MCF 10A (cell line): ENCODE results near the gene TNFSF12. TPM values are rescaled to one million over a fixed set of nuclear protein-coding genes. Genes with fewer than 3 reads are reported as not detected.
"Not testable (repeated sequence)": the region's sequence is repeated elsewhere in the genome, so short reads cannot be mapped to it uniquely, and the experiment has no call there.

Experiments used
- BruUV-seq: library from RNA; stranded (reverse); fragments of 400-500 nt; replicated peaks from 2 replicates; lab custom pipeline; 2021; lab: Mats Ljungman, UMichigan
- CTCF ChIA-PET: fragments of 300-600 bp; sonication (Branson Sonifier 250); formaldehyde crosslinking; extraction: SDS; loops from one replicate; lab custom pipeline; 2021; ENCODE audit warnings: antibody characterized with exemption, inconsistent platforms; lab: Yijun Ruan, JAX
- POLR2A ChIA-PET: fragments of 300-600, 350-650 bp; sonication (Branson Sonifier 250); formaldehyde crosslinking; extraction: SDS; loops from one replicate; lab custom pipeline; 2020; ENCODE audit warnings: antibody characterized with exemption, inconsistent platforms; lab: Yijun Ruan, JAX
- DNase-seq: peaks from one replicate; pipeline ENCODE4 v3.0.0-alpha.2; 2018; ENCODE audit not compliant: unreplicated experiment
- H3K27ac Mint-ChIP-seq: one replicate; pipeline ENCODE4 v1.8.0; 2022; ENCODE audit warnings: mild to moderate bottlenecking, low read depth, mixed read lengths; ENCODE audit not compliant: unreplicated experiment
- H3K27me3 Mint-ChIP-seq: one replicate; pipeline ENCODE4 v1.8.0; 2022; ENCODE audit warnings: mixed read lengths; ENCODE audit not compliant: insufficient read depth, unreplicated experiment
- H3K36me3 Mint-ChIP-seq: one replicate; pipeline ENCODE4 v1.8.0; 2022; ENCODE audit warnings: mild to moderate bottlenecking, moderate library complexity, mixed read lengths; ENCODE audit not compliant: insufficient read depth, unreplicated experiment
- H3K4me1 Mint-ChIP-seq: one replicate; pipeline ENCODE4 v1.8.0; 2022; ENCODE audit warnings: mixed read lengths; ENCODE audit not compliant: insufficient read depth, unreplicated experiment
- H3K4me3 Mint-ChIP-seq: one replicate; pipeline ENCODE4 v1.8.0; 2022; ENCODE audit warnings: mild to moderate bottlenecking, moderate library complexity, mixed read lengths; ENCODE audit not compliant: unreplicated experiment
- H3K9me3 Mint-ChIP-seq: one replicate; pipeline ENCODE4 v1.8.0; 2022; ENCODE audit warnings: mixed read lengths; ENCODE audit not compliant: unreplicated experiment
- intact Hi-C: fragments of 100-400 bp; cut with micrococcal nuclease; formaldehyde crosslinking; loops from 2 replicates; pipeline ENCODE4 v1.14.1; 2022
- total RNA-seq: library from RNA; stranded (reverse); gene quantifications from 2 replicates; pipeline ENCODE4 v1.2.3, GENCODE V29; 2022
- TF ChIP-seq, protein P1 (sequence below): fragments of 200-600 bp; IDR thresholded peaks from one replicate; pipeline ENCODE4 v1.8.0; 2022; ENCODE audit warnings: antibody characterized with exemption, mild to moderate bottlenecking; ENCODE audit not compliant: unreplicated experiment

Gene TNFSF12
- total RNA-seq, 1 experiment from 2014 or later: 3.9 TPM

DNA sequence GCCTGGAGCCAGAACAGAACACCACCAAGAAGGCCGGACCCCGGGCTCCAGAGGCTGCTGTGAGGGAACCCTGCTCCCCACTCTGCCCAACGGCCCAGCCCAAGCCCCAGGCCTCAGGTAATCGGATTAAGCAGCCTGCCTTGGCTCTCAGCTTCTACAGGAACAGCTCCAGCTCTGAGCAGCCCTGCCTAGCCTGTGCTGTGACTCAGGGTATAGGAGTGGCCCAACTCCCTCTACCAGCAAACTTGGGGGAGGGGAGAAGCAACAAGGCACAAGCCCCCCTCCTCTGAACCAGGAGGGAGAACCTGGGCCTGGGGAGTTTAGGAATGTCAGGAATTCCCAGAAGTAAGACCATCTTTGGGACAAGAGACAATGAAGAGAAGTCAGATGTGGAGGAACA is 41.9 kb downstream of the TNFSF12 start:
- H3K4me1 Mint-ChIP-seq: peaks cover 37% of the 10 kb centered on the region
- intact Hi-C loops: loop anchor here (2.0 kb wide), 1 partner anchor 24 kb away; the partner anchor contains the start of gene FXR2
- POLR2A ChIA-PET: interaction anchor here (0.5 to 14.9 kb wide), 11 partner anchors 15 to 155 kb away, joined by 3 to 303 read pairs (median 21); partner anchors contain the start of genes CD68, FXR2, POLR2A and SAT2
- peak overlapping the region; percentile 78 for H3K27ac Mint-ChIP-seq
- peak overlapping the region; percentile 76 for H3K4me3 Mint-ChIP-seq
- DNase-seq: peak; percentile 65
- no peaks in the 10 kb centered on the region for H3K9me3 Mint-ChIP-seq
- TF ChIP-seq, protein P1, sequence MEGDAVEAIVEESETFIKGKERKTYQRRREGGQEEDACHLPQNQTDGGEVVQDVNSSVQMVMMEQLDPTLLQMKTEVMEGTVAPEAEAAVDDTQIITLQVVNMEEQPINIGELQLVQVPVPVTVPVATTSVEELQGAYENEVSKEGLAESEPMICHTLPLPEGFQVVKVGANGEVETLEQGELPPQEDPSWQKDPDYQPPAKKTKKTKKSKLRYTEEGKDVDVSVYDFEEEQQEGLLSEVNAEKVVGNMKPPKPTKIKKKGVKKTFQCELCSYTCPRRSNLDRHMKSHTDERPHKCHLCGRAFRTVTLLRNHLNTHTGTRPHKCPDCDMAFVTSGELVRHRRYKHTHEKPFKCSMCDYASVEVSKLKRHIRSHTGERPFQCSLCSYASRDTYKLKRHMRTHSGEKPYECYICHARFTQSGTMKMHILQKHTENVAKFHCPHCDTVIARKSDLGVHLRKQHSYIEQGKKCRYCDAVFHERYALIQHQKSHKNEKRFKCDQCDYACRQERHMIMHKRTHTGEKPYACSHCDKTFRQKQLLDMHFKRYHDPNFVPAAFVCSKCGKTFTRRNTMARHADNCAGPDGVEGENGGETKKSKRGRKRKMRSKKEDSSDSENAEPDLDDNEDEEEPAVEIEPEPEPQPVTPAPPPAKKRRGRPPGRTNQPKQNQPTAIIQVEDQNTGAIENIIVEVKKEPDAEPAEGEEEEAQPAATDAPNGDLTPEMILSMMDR: no peak
- H3K27me3 Mint-ChIP-seq: no peaks in the 10 kb centered on the region
- BruUV-seq: no TSS peak
- peaks cover 58% of the 10 kb centered on the region for H3K36me3 Mint-ChIP-seq
- CTCF ChIA-PET: interaction anchor here (0.6 to 4.4 kb wide), 8 partner anchors 11 to 266 kb away, joined by 3 to 59 read pairs (median 4); partner anchors contain the start of genes CD68 and FXR2

DNA sequence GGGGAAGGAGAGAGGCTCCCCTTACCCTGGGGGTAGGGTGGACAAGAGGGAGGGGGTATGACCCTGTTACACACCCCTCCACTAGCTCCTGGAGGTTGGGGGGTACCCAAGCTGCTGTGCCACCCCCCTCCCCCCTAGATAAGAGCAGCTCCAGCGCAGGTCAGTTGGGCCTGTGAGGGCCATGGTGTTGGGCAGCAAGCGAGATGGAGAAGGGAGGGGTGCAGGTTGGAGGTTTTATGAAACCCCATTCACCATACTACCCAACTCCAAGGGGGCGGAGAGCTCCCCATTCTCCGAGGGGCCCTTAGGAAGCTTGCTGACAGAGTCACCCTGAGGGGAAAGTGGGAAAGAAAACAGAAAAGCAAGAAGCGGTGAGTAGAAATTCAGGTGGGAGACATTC is 42.7 kb downstream of the TNFSF12 start:
- peaks cover 35% of the 10 kb centered on the region for H3K4me1 Mint-ChIP-seq
- peak overlapping the region; percentile 78 for H3K27ac Mint-ChIP-seq
- CTCF ChIA-PET: interaction anchor here (0.5 to 1.3 kb wide), 5 partner anchors 21 to 1158 kb away, joined by 3 to 6 read pairs (median 4); partner anchors contain the start of gene WRAP53
- no peak overlapping the region for H3K4me3 Mint-ChIP-seq
- no peaks in the 10 kb centered on the region for H3K9me3 Mint-ChIP-seq
- BruUV-seq: no TSS peak
- intact Hi-C loops: loop anchor here (2.0 kb wide), 1 partner anchor 23 kb away; the partner anchor contains the start of gene FXR2
- H3K36me3 Mint-ChIP-seq: peaks cover 63% of the 10 kb centered on the region
- TF ChIP-seq, protein P1: no peak
- POLR2A ChIA-PET: interaction anchor here (0.8 to 14.9 kb wide), 6 partner anchors 16 to 108 kb away, joined by 4 to 303 read pairs (median 128); partner anchors contain the start of genes CD68, FXR2, POLR2A and SAT2
- no peak for DNase-seq
- H3K27me3 Mint-ChIP-seq: no peaks in the 10 kb centered on the region

DNA sequence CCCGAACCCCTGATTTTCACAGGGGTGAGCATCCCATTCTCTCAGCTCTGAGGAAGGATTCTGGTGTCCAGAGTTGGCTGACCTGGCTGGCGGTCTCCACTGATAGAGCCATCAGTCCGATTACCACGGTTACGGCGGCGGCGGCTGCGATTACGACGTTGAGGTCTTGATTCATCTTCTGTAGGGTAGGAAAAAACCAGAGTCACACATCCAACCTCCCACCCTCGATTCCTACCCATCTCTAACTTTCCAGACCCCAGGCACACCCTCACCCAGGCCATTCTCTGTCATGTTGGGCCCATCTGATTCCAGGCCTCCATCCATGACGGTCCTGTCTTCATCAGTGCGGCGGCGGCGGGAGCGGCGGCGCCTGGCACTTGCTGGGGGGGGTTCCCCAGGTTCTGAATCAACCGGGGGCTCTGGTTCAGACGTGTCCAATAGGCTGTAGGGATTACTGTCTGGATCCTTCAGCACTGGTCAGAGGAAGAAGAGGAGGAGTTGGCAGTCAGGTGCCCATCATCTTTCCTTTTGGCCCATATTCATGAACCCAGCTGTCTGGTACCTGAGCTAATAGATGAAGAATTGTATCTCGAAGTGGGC is 43.7 kb downstream of the TNFSF12 start:
- POLR2A ChIA-PET: interaction anchor here (6.8 to 14.9 kb wide), 4 partner anchors 17 to 93 kb away, joined by 51 to 303 read pairs (median 250); partner anchors contain the start of genes CD68, FXR2, SAT2 and TP53
- peaks cover 26% of the 10 kb centered on the region for H3K4me1 Mint-ChIP-seq
- BruUV-seq: no TSS peak
- no peak overlapping the region for H3K27ac Mint-ChIP-seq
- no peak overlapping the region for H3K4me3 Mint-ChIP-seq
- no peaks in the 10 kb centered on the region for H3K27me3 Mint-ChIP-seq
- no peaks in the 10 kb centered on the region for H3K9me3 Mint-ChIP-seq
- CTCF ChIA-PET: interaction anchor here (1.3 kb wide), 1 partner anchor 96 kb away, joined by 4 read pairs; the partner anchor contains the start of gene WRAP53
- intact Hi-C loops: no loop called here
- H3K36me3 Mint-ChIP-seq: peaks cover 66% of the 10 kb centered on the region
- no peak for DNase-seq
- TF ChIP-seq, protein P1: no peak

DNA sequence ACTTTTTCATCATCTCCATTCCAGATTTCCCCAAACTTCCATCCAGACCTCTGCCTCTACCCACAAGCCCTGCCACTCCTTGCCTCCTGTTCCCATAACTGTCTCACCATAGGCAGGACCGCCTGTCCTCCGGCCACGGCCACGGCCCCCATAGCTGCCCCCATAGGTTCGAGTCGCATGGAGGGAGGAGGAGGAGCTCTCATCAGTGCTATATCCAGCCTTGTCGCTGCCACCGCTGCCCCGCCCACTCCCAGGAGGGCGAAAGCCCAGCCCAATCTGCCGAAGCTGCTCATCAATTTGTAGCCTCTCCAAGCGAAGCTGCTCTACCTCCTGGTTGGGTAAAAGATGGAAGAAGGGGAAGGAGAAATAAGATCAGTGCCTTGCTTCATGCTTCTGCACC is 44.4 kb downstream of the TNFSF12 start:
- no peak for DNase-seq
- H3K27ac Mint-ChIP-seq: no peak overlapping the region

DNA sequence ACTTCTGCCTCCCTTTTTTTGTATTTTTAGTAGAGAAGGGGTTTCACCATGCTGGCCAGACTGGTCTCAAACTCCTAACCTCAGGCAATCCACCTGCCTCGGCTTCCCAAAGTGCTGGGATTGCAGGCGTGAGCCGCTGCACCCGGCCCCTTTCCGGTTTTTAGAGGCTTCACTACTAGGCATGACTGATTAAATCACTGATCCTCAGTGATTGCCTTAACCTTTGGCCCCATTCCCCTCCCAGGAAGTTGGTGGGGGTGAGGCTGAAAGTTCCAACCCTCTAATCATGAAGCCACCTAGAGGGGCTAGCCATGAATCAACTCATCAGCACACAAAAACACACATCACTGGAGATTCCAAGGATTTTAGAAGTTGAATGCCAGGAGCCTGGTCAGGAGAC is 48.7 kb downstream of the TNFSF12 start:
- H3K4me3 Mint-ChIP-seq, DNase-seq, H3K9me3 Mint-ChIP-seq, intact Hi-C loops, POLR2A ChIA-PET, H3K4me1 Mint-ChIP-seq, H3K27ac Mint-ChIP-seq, H3K27me3 Mint-ChIP-seq, BruUV-seq: not testable (repeated sequence)
- CTCF ChIA-PET: interaction anchor here (0.6 kb wide), 1 partner anchor 8 kb away, joined by 3 read pairs; no protein-coding TSS in a partner anchor
- peaks cover 98% of the 10 kb centered on the region for H3K36me3 Mint-ChIP-seq

More for the DNA sequence above, 44.4 kb downstream of the TNFSF12 start:
- H3K9me3 Mint-ChIP-seq: no peaks in the 10 kb centered on the region
- TF ChIP-seq, protein P1: no peak
- ChIA-PET CTCF (interaction anchor here (0.6 to 1.3 kb wide), 3 partner anchors 21 to 131 kb away, joined by 3 read pairs; no protein-coding TSS in a partner anchor), POLR2A (interaction anchor here (11.2 to 14.9 kb wide), 2 partner anchors 18 kb away, joined by 206 to 294 read pairs; partner anchors contain the start of genes CD68 and FXR2)
- H3K4me3 Mint-ChIP-seq: no peak overlapping the region
- H3K4me1 Mint-ChIP-seq: peaks cover 18% of the 10 kb centered on the region
- intact Hi-C loops: no loop called here
- BruUV-seq: no TSS peak
- no peaks in the 10 kb centered on the region for H3K27me3 Mint-ChIP-seq
- H3K36me3 Mint-ChIP-seq: peaks cover 73% of the 10 kb centered on the region
